NB4 (cell line): Measurements from ENCODE around the gene PRDM4.

Source experiments
- CTCF ChIP-seq: IDR thresholded peaks from one replicate; pipeline ENCODE4 v1.5.1; 2012; ENCODE audit warnings: low read depth, low read length
- MYC ChIP-seq: IDR thresholded peaks from 2 replicates; pipeline ENCODE4 v1.6.1; 2011; ENCODE audit warnings: low read depth, low read length
- POLR2A ChIP-seq: IDR thresholded peaks from 2 replicates; pipeline ENCODE4 v1.6.1; 2011; ENCODE audit warnings: mild to moderate bottlenecking; ENCODE audit not compliant: insufficient read length; ENCODE audit errors: extremely low read depth

GRCh38 chr12:107798580-107798979 is 37.6 kb upstream of the PRDM4 start:
- no peak for TF ChIP-seq CTCF
- TF ChIP-seq POLR2A: no peak
- no peak for TF ChIP-seq MYC
